GM12892 (cell line): ENCODE data around the gene FUT3.

Experiments
- POLR2A ChIP-seq: IDR thresholded peaks from 2 replicates; pipeline ENCODE4 v1.6.1; 2011; ENCODE audit warnings: low read depth, low read length, control low read depth
- POLR2AphosphoS5 ChIP-seq: IDR thresholded peaks from 2 replicates; pipeline ENCODE4 v1.6.1; 2011; ENCODE audit warnings: low read depth, low read length, control low read depth
- TAF1 ChIP-seq: IDR thresholded peaks from 2 replicates; pipeline ENCODE4 v1.6.1; 2011; ENCODE audit warnings: low read depth, mild to moderate bottlenecking, control low read depth, low read length, borderline replicate concordance

DNA sequence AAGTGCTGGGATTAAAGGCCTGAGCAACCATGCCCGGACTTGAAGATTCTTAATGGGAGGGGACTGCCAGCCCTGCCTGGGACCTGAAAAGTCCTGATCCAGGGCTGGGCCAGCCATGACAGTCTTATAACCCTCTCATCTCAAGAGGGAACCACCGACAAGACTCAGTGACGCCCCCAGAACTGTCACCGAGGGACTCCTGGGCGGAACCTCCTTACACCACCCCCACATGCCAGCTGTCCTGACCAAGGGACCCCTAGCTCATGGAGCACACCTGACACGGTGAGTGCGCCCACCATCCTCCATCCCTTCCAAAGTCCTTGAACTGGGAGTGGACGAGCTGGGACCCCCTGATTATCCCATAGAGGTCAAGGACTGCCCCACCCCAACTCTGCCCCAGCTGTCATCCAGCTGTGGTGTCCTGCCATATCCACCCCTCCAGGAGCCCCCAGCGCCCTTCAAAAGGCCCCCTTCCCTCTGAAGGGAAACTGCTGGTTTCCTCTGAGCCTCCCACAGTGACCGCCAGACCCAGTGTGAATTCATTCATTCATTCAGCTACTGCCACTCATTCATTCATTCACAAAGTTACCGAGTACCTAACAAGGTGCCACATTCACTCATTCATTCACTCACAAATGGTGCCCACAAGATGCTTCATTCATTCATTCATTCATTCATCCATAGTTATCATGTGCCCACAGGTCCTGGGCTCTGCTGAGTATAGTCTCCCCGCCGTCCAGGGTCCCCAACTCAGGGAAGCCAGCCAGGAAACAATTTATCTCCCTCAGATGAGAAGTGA is 48.7 kb upstream of the FUT3 start:
- no peak for TF ChIP-seq POLR2A
- TF ChIP-seq POLR2AphosphoS5, result 0 out of 2 replicates have a peak, but pooled peaks have one; percentile 17
- TF ChIP-seq TAF1, result no peak
